ENCODE measurements around the gene MED15. TPM values are rescaled to one million over a fixed set of nuclear protein-coding genes. Genes with fewer than 3 reads are reported as not detected.
A peak's percentile ranks its signal among the peaks of the same experiment; 100 is the strongest.

Gene MED15
- total and polyA plus RNA-seq, 10 donors, result 32.2 to 162 (median 89.7) TPM

- intact Hi-C loops (cut with DNase I; ENCODE audit: low total_unique reads), result loop anchor here (10.0 kb wide), 1 partner anchor 47 kb away; no protein-coding TSS in a partner anchor
- Histone ChIP-seq H3K27me3 (replicated peaks in 1 of 7) (no peaks in the 10 kb centered on the region), H3K4me3 (no peak overlapping the region), H3K4me1 (peaks cover 18 to 59% (median 40%) of the 10 kb centered on the region in 6 donors), H3K9me3 (peaks cover 0 to 11% (median 2%) of the 10 kb centered on the region in 8 donors), H3K36me3 (peaks cover 3 to 94% (median 65%) of the 10 kb centered on the region in 6 donors), H3K27ac (no peak overlapping the region)
- 82 to 90% (median 87%) methylated on average over 4 of the region's 4 CpGs for WGBS, 5 donors
- TF ChIP-seq POLR2AphosphoS5 (IDR thresholded peaks at IDR 0.05) (no peak), POLR2A (IDR thresholded peaks at IDR 0.05) (no peak), CTCF (IDR thresholded peaks at IDR 0.05 in 8 of 11, conservative IDR thresholded peaks at IDR 0.05 in 3 of 11) (no peak)
- DNase-seq, result no peak
These were observed 54.5 kb downstream of the MED15 start for GRCh38 chr22:20561882-20562281.

- H3K4me3 ChIP-seq, result no peak overlapping the region
- H3K27ac ChIP-seq, result peak overlapping the region in 3 of 8 donors; percentile 57 to 73 (median 70)
- intact Hi-C loops (cut with DNase I; ENCODE audit: low total_unique reads), result loop anchor here (10.0 kb wide), 1 partner anchor 48 kb away; no protein-coding TSS in a partner anchor
- H3K9me3 ChIP-seq, result peaks cover 0 to 11% (median 2%) of the 10 kb centered on the region in 8 donors
- peaks cover 3 to 95% (median 71%) of the 10 kb centered on the region in 6 donors for H3K36me3 ChIP-seq
- WGBS, 5 donors, result 90 to 92% (median 91%) methylated on average over 14 of the region's 14 CpGs
- H3K4me1 ChIP-seq, result peaks cover 19 to 59% (median 42%) of the 10 kb centered on the region in 6 donors
- no peaks in the 10 kb centered on the region for H3K27me3 ChIP-seq (replicated peaks in 1 of 7)
- DNase-seq, result peak; percentile 35
- TF ChIP-seq CTCF (IDR thresholded peaks at IDR 0.05 in 8 of 11, conservative IDR thresholded peaks at IDR 0.05 in 3 of 11) (no peak), POLR2AphosphoS5 (IDR thresholded peaks at IDR 0.05) (no peak), POLR2A (IDR thresholded peaks at IDR 0.05) (no peak)
These were observed 55.4 kb downstream of the MED15 start for GRCh38 chr22:20562607-20563465.

GRCh38 chr22:20563466-20563906 is 56.1 kb downstream of the MED15 start:
- H3K4me3 ChIP-seq, result no peak overlapping the region
- DNase-seq, result no peak
- intact Hi-C loops (cut with DNase I; ENCODE audit: low total_unique reads), result loop anchor here (10.0 kb wide), 1 partner anchor 49 kb away; no protein-coding TSS in a partner anchor
- H3K4me1 ChIP-seq, result peaks cover 23 to 59% (median 43%) of the 10 kb centered on the region in 6 donors
- no peaks in the 10 kb centered on the region for H3K27me3 ChIP-seq (replicated peaks in 1 of 7)
- WGBS, 5 donors, result 78 to 81% (median 78%) methylated on average over 4 of the region's 4 CpGs
- peak overlapping the region in 3 of 8 donors; percentile 57 to 73 (median 70) for H3K27ac ChIP-seq
- peaks cover 0 to 11% (median 2%) of the 10 kb centered on the region in 8 donors for H3K9me3 ChIP-seq
- H3K36me3 ChIP-seq, result peaks cover 3 to 95% (median 72%) of the 10 kb centered on the region in 6 donors
- TF ChIP-seq POLR2A (IDR thresholded peaks at IDR 0.05) (no peak), CTCF (IDR thresholded peaks at IDR 0.05 in 8 of 11, conservative IDR thresholded peaks at IDR 0.05 in 3 of 11) (peak in 1 of 11 experiments; percentile 21), POLR2AphosphoS5 (IDR thresholded peaks at IDR 0.05) (no peak)
